ENCODE data around the gene GARNL3. TPM values are rescaled to one million over a fixed set of nuclear protein-coding genes. Genes with fewer than 3 reads are reported as not detected.

Gene GARNL3
- total and polyA plus RNA-seq, 2 donors (not counting 1 experiment from before 2014, with no cell fraction given), result 1.5 to 12.6 TPM

- 96% methylated on average over 13 of the region's 13 CpGs for WGBS (ENCODE audit: insufficient coverage)
- Mint-ChIP-seq H3K9me3 (ENCODE audit: insufficient read depth) (no peaks in the 10 kb centered on the region), H3K27me3 (no peaks in the 10 kb centered on the region), H3K4me3 (peak overlapping the region; percentile 85), H3K27ac (no peak overlapping the region), H3K4me1 (peaks cover 14% of the 10 kb centered on the region)
- H3K27me3 ChIP-seq (replicated peaks in 1 of 4; ENCODE audit: control extremely low read depth in 1 of 4, control insufficient read depth in 3 of 4, insufficient read depth in 4 of 4, low read length in 3 of 4), result peaks cover 0 to 7% (median 2%) of the 10 kb centered on the region in 4 experiments
- ChIA-PET POLR2A (interaction anchor here (0.6 to 1.7 kb wide), 2 partner anchors 52 to 118 kb away, joined by 4 to 6 read pairs; partner anchors contain the start of genes LRSAM1 and RPL12), CTCF (interaction anchor here (0.8 to 1.0 kb wide), 4 partner anchors 16 to 336 kb away, joined by 3 to 6 read pairs (median 4); partner anchors contain the start of gene TOR2A)
- H3K79me2 ChIP-seq (ENCODE audit: control insufficient read depth, insufficient read depth, low read length), result peaks cover 8% of the 10 kb centered on the region
- H3K4me3 ChIP-seq (ENCODE audit: control extremely low read depth in 1 of 5, extremely low read depth in 1 of 5, insufficient read depth in 1 of 5, low read depth in 2 of 5, low read length in 4 of 5), result no peak overlapping the region
- H3K4me1 ChIP-seq (ENCODE audit: control insufficient read depth in 2 of 2, insufficient read depth in 2 of 2, low read length in 2 of 2), result peaks cover 4 to 16% of the 10 kb centered on the region in 2 donors
- no peak overlapping the region for H3K27ac ChIP-seq (ENCODE audit: low read length in 2 of 2)
- H3K9ac ChIP-seq (ENCODE audit: low read length), result no peak overlapping the region
- peaks cover 0 to 1% of the 10 kb centered on the region in 2 experiments for H3K36me3 ChIP-seq (replicated peaks in 1 of 2; ENCODE audit: control extremely low read depth in 1 of 2, control insufficient read depth in 1 of 2, extremely low read depth in 1 of 2, insufficient read depth in 2 of 2, low read length in 1 of 2)
- no peaks in the 10 kb centered on the region for H4K20me1 ChIP-seq (ENCODE audit: control insufficient read depth, insufficient read depth, low read length, poor library complexity, severe bottlenecking)
- H3K9me3 ChIP-seq (ENCODE audit: control extremely low read depth in 1 of 3, control insufficient read depth in 2 of 3, insufficient read depth in 1 of 3, low read length in 2 of 3), result no peaks in the 10 kb centered on the region
- intact Hi-C loops (cut with micrococcal nuclease), result loop anchor here (1.0 to 5.0 kb wide), 2 partner anchors 185 to 318 kb away; partner anchors contain the start of genes PTRH1 and TTC16
- ATAC-seq (ENCODE audit: low read depth), result no peak
- DNase-seq, result no peak
- H3K4me2 ChIP-seq (replicated peaks; ENCODE audit: low read depth, low read length, poor library complexity, severe bottlenecking), result peak overlapping the region; percentile 98
- H2AFZ ChIP-seq (ENCODE audit: insufficient read depth, low read depth, low read length, poor library complexity, severe bottlenecking), result no peak overlapping the region
- TF ChIP-seq, protein P1, sequence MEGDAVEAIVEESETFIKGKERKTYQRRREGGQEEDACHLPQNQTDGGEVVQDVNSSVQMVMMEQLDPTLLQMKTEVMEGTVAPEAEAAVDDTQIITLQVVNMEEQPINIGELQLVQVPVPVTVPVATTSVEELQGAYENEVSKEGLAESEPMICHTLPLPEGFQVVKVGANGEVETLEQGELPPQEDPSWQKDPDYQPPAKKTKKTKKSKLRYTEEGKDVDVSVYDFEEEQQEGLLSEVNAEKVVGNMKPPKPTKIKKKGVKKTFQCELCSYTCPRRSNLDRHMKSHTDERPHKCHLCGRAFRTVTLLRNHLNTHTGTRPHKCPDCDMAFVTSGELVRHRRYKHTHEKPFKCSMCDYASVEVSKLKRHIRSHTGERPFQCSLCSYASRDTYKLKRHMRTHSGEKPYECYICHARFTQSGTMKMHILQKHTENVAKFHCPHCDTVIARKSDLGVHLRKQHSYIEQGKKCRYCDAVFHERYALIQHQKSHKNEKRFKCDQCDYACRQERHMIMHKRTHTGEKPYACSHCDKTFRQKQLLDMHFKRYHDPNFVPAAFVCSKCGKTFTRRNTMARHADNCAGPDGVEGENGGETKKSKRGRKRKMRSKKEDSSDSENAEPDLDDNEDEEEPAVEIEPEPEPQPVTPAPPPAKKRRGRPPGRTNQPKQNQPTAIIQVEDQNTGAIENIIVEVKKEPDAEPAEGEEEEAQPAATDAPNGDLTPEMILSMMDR (IDR thresholded peaks at IDR 0.05), result no peak
- no peak for TF ChIP-seq EZH2 (IDR thresholded peaks at IDR 0.05; ENCODE audit: borderline replicate concordance, insufficient read depth, low read depth, low read length, poor library complexity, severe bottlenecking)
Measured at GRCh38 chr9:127398715-127399400, 134.3 kb downstream of the GARNL3 start.
